ENCODE results near the gene EIF4H. TPM values are rescaled to one million over a fixed set of nuclear protein-coding genes. Genes with fewer than 3 reads are reported as not detected.

Gene EIF4H
- total RNA-seq, 1 donor from 2014 or later, result 213 TPM

- Mint-ChIP-seq H3K36me3 (ENCODE audit: insufficient read depth) (peaks cover 10% of the 10 kb centered on the region), H3K27me3 (no peaks in the 10 kb centered on the region), H3K4me3 (ENCODE audit: low read depth) (no peak overlapping the region), H3K27ac (no peak overlapping the region), H3K9me3 (ENCODE audit: low read depth) (no peaks in the 10 kb centered on the region), H3K4me1 (ENCODE audit: low read depth) (peaks cover 13% of the 10 kb centered on the region)
- TF ChIP-seq, protein P1, sequence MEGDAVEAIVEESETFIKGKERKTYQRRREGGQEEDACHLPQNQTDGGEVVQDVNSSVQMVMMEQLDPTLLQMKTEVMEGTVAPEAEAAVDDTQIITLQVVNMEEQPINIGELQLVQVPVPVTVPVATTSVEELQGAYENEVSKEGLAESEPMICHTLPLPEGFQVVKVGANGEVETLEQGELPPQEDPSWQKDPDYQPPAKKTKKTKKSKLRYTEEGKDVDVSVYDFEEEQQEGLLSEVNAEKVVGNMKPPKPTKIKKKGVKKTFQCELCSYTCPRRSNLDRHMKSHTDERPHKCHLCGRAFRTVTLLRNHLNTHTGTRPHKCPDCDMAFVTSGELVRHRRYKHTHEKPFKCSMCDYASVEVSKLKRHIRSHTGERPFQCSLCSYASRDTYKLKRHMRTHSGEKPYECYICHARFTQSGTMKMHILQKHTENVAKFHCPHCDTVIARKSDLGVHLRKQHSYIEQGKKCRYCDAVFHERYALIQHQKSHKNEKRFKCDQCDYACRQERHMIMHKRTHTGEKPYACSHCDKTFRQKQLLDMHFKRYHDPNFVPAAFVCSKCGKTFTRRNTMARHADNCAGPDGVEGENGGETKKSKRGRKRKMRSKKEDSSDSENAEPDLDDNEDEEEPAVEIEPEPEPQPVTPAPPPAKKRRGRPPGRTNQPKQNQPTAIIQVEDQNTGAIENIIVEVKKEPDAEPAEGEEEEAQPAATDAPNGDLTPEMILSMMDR (IDR thresholded peaks at IDR 0.05; ENCODE audit: unreplicated experiment), result no peak
- no peak for DNase-seq (ENCODE audit: low spot score, unreplicated experiment)
These were observed 7.7 kb downstream of the EIF4H start for GRCh38 chr7:74181821-74182220.

- TF ChIP-seq, protein P1 (IDR thresholded peaks at IDR 0.05; ENCODE audit: unreplicated experiment), result no peak
- no peak overlapping the region for H3K4me3 Mint-ChIP-seq (ENCODE audit: low read depth)
- peak overlapping the region; percentile 63 for H3K27ac Mint-ChIP-seq
- peaks cover 7% of the 10 kb centered on the region for H3K36me3 Mint-ChIP-seq (ENCODE audit: insufficient read depth)
- peaks cover 11% of the 10 kb centered on the region for H3K4me1 Mint-ChIP-seq (ENCODE audit: low read depth)
- DNase-seq (ENCODE audit: low spot score, unreplicated experiment), result no peak
- H3K27me3 Mint-ChIP-seq, result no peaks in the 10 kb centered on the region
- no peaks in the 10 kb centered on the region for H3K9me3 Mint-ChIP-seq (ENCODE audit: low read depth)
These were observed 8.4 kb downstream of the EIF4H start for GRCh38 chr7:74182453-74183090.

DNA sequence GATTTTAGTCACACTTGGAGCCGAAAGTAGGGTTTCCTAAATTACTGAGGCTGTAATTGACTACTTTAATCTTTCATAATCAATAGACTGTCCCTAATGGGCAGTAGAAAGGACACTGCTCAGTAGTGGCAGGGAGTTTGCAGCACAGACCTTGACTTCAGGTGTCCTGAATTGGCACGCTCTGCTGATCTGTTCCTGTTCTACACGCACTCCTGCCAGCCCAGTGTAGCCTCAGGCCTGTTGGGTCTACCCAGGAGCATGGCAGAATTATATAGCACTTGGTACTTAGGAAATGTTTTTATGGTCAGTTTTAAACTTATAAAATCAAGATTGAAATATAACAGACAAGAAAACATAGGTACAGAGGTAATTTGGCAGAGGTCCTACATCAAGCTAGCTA, 9.0 kb downstream of the EIF4H start:
- DNase-seq (ENCODE audit: low spot score, unreplicated experiment), result no peak
- H3K9me3 Mint-ChIP-seq (ENCODE audit: low read depth), result no peaks in the 10 kb centered on the region
- no peak overlapping the region for H3K4me3 Mint-ChIP-seq (ENCODE audit: low read depth)
- H3K27ac Mint-ChIP-seq, result no peak overlapping the region
- TF ChIP-seq, protein P1 (IDR thresholded peaks at IDR 0.05; ENCODE audit: unreplicated experiment), result no peak
- peaks cover 7% of the 10 kb centered on the region for H3K4me1 Mint-ChIP-seq (ENCODE audit: low read depth)
- no peaks in the 10 kb centered on the region for H3K27me3 Mint-ChIP-seq
- H3K36me3 Mint-ChIP-seq (ENCODE audit: insufficient read depth), result peaks cover 8% of the 10 kb centered on the region

DNA sequence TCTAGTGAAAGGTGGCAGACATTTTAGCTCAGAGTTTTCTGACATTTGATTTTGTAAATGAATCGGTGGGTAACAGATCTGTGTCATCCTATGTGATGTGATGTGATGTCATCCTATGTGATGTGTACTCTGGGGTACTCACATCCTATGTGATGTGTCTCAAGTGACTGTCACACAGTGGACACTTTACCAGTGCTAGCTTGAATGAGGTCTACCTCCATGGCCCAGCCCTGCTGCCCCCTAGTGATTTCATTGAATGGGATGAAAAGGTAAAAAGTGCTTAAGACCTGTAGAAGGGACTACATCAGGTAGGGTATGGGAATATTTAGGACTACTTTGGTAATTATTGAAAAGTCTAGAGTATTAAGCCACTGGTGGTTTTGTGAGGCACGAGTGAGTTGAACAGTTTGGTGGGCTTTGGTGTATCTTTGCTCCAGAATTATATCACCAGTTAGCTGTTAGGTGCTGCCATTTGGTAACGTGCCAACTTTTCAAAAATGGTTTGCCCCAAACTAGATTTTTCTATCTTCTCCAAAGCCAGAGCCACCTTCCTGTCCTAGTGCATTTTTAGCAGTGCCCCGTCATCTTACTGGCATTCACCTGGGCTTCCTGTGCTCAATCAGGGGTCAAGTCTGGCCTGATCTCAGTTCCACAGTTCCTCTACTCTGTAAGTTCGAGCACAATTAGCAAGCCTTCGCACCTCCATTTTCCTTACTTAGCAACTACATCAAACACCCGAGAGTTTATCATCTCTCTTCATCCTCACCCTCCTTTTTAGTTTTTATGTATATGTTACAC, 9.7 kb downstream of the EIF4H start:
- peaks cover 7% of the 10 kb centered on the region for H3K36me3 Mint-ChIP-seq (ENCODE audit: insufficient read depth)
- no peaks in the 10 kb centered on the region for H3K27me3 Mint-ChIP-seq
- no peaks in the 10 kb centered on the region for H3K9me3 Mint-ChIP-seq (ENCODE audit: low read depth)
- H3K4me3 Mint-ChIP-seq (ENCODE audit: low read depth), result no peak overlapping the region
- TF ChIP-seq, protein P1 (IDR thresholded peaks at IDR 0.05; ENCODE audit: unreplicated experiment), result peak; percentile 50
- peaks cover 5% of the 10 kb centered on the region for H3K4me1 Mint-ChIP-seq (ENCODE audit: low read depth)
- DNase-seq (ENCODE audit: low spot score, unreplicated experiment), result no peak
- no peak overlapping the region for H3K27ac Mint-ChIP-seq

DNA sequence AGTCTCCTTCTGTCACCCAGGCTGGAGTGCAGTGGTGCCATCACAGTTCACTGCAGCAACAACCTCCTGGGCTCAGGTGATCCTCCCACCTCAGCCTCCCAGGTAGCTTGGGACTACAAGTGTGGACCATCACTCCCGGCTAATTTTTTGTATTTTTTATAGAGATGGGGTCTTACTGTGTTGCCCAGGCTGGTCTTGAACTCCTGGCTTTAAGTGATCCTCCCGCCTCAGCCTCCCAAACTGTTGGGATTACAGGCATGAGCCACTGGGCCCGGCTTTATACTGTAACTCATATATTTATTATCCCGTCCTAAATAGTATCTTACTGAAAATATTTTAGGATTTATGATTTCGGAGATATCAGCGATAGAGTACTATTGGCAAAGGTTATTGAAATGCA, 10.9 kb downstream of the EIF4H start:
- H3K27me3 Mint-ChIP-seq, result no peaks in the 10 kb centered on the region
- peaks cover 4% of the 10 kb centered on the region for H3K4me1 Mint-ChIP-seq (ENCODE audit: low read depth)
- TF ChIP-seq, protein P1 (IDR thresholded peaks at IDR 0.05; ENCODE audit: unreplicated experiment), result no peak
- no peak for DNase-seq (ENCODE audit: low spot score, unreplicated experiment)
- no peaks in the 10 kb centered on the region for H3K9me3 Mint-ChIP-seq (ENCODE audit: low read depth)
- H3K4me3 Mint-ChIP-seq (ENCODE audit: low read depth), result no peak overlapping the region
- peaks cover 6% of the 10 kb centered on the region for H3K36me3 Mint-ChIP-seq (ENCODE audit: insufficient read depth)
- H3K27ac Mint-ChIP-seq, result no peak overlapping the region
